Breast epithelium (tissue), 3 donors: Measurements from ENCODE around the gene MLYCD.

ENCODE experiments used
- CTCF ChIP-seq, 3 donors: fragments of 450-650 bp; IDR thresholded peaks; one replicate each; pipeline ENCODE4 v1.5.1; 2016 to 2017; ENCODE audit warnings: antibody characterized with exemption in 3 of 3, mild to moderate bottlenecking in 3 of 3, moderate library complexity in 3 of 3
- POLR2A ChIP-seq: fragments of 450-650 bp; IDR thresholded peaks from one replicate; pipeline ENCODE4 v1.6.1; 2016; ENCODE audit warnings: antibody characterized with exemption, mild to moderate bottlenecking, moderate library complexity
- POLR2AphosphoS5 ChIP-seq, 3 donors: sonication (generic); formaldehyde crosslinking; IDR thresholded peaks; one replicate each; pipeline ENCODE4 v1.6.1; 2017; ENCODE audit warnings: antibody characterized with exemption in 3 of 3

- TF ChIP-seq POLR2AphosphoS5 (IDR thresholded peaks at IDR 0.05) = no peak
- no peak for TF ChIP-seq CTCF (IDR thresholded peaks at IDR 0.05)
- TF ChIP-seq POLR2A = no peak
Observed at GRCh38 chr16:83961591-83961990, 62.7 kb downstream of the MLYCD start.
